Sigmoid colon (tissue), 7 donors: Measurements from ENCODE around the gene KRT80. TPM values are rescaled to one million over a fixed set of nuclear protein-coding genes. Genes with fewer than 3 reads are reported as not detected.

Source experiments
- DNase-seq: peaks from one replicate; pipeline ENCODE4 v3.0.0-alpha.2; 2019
- H3K27ac ChIP-seq, 4 donors: fragments of 200-600 bp; sonication (generic); one replicate each; pipeline ENCODE4 v1.5.1; 2016 to 2019; ENCODE audit warnings: mild to moderate bottlenecking in 1 of 4
- H3K27me3 ChIP-seq, 3 donors: fragments of 200-600 bp; sonication (generic); one replicate each; pipeline ENCODE4 v1.5.1; 2019; ENCODE audit warnings: mild to moderate bottlenecking in 1 of 3
- H3K36me3 ChIP-seq, 4 donors: fragments of 200-600 bp; sonication (generic); one replicate each; pipeline ENCODE4 v1.5.1; 2016 to 2019
- H3K4me1 ChIP-seq, 4 donors: fragments of 200-600 bp; sonication (generic); one replicate each; pipeline ENCODE4 v1.5.1; 2017 to 2019
- H3K4me3 ChIP-seq, 4 donors: fragments of 200-600 bp; sonication (generic); one replicate each; pipeline ENCODE4 v1.5.1; 2017 to 2019; ENCODE audit warnings: mild to moderate bottlenecking in 2 of 4, moderate library complexity in 1 of 4
- H3K9me3 ChIP-seq, 4 donors: fragments of 200-600 bp in 3 of 4; sonication (generic) in 3 of 4; one replicate each; pipeline versions ENCODE4 v1.5.1 to v1.6.1; 2013 to 2019
- CTCF ChIP-seq, 4 experiments: fragments of 450-650 bp in 3 of 4; fragments of 200-600 bp in 1 of 4; IDR thresholded peaks; one replicate each; pipeline ENCODE4 v1.5.1; 2016 to 2019; ENCODE audit warnings: antibody characterized with exemption in 4 of 4, mild to moderate bottlenecking in 3 of 4, moderate library complexity in 2 of 4
- EP300 ChIP-seq, 4 donors: sonication (generic); formaldehyde crosslinking; IDR thresholded peaks; one replicate each; pipeline ENCODE4 v1.6.1; 2017; ENCODE audit warnings: antibody characterized with exemption in 4 of 4
- POLR2A ChIP-seq, 2 donors: fragments of 450-650 bp; IDR thresholded peaks; one replicate each; pipeline ENCODE4 v1.6.1; 2016; ENCODE audit warnings: antibody characterized with exemption in 2 of 2, mild to moderate bottlenecking in 2 of 2, moderate library complexity in 2 of 2
- POLR2AphosphoS5 ChIP-seq, 4 donors: sonication (generic); formaldehyde crosslinking; IDR thresholded peaks; one replicate each; pipeline ENCODE4 v1.6.1; 2017; ENCODE audit warnings: antibody characterized with exemption in 4 of 4
- WGBS, 2 donors: extraction: QIAGEN DNeasy Blood & Tissue Kit; methylation state at CpG; one replicate each; pipeline ENCODE4 v1.1.7; 2013; 5-methylcytosine and 5-hydroxymethylcytosine counted together
- intact Hi-C: fragments of 100-400 bp; cut with DNase I; formaldehyde crosslinking; loops from one replicate; pipeline ENCODE4 v1.15.1; 2023
- polyA plus RNA-seq, 3 donors: library from polyadenylated mRNA; stranded (reverse); fragments of 200-250 nt; gene quantifications; one replicate each; pipeline ENCODE4 v1.2.3, GENCODE V29; 2013
- total RNA-seq, 4 donors: library from RNA; depleted of rRNA; stranded (reverse); fragments of >200 nt; gene quantifications; one replicate each; pipeline ENCODE4 v1.1.0, GENCODE V29; 2016
- donor health status: healthy with polysubstance abuse.
- donor health status: Bipolar disorder and iron deficiency.
- donor health status: healthy.

The KRT80 gene
- total and polyA plus RNA-seq, 7 donors: under 0.01 to 0.34 TPM; not detected in 5

GRCh38 chr12:52168019-52168717, 23.6 kb downstream of the KRT80 start:
- no peaks in the 10 kb centered on the region for H3K9me3 ChIP-seq
- intact Hi-C loops: no loop called here
- no peak overlapping the region for H3K4me3 ChIP-seq
- whole genome bisulfite sequencing, 2 donors: 49 to 75% methylated on average over 12 of the region's 12 CpGs
- no peak for DNase-seq
- TF ChIP-seq CTCF (IDR thresholded peaks at IDR 0.05) (no peak), POLR2AphosphoS5 (IDR thresholded peaks at IDR 0.05) (no peak), POLR2A (IDR thresholded peaks at IDR 0.05) (no peak), EP300 (IDR thresholded peaks at IDR 0.05) (no peak)
- no peaks in the 10 kb centered on the region for H3K27me3 ChIP-seq
- no peaks in the 10 kb centered on the region for H3K36me3 ChIP-seq
- H3K4me1 ChIP-seq: peaks cover 0 to 16% (median 13%) of the 10 kb centered on the region in 4 donors
- H3K27ac ChIP-seq: peak overlapping the region in 2 of 4 donors; percentile 26 to 41

GRCh38 chr12:52167526-52167925, 24.3 kb downstream of the KRT80 start:
- Histone ChIP-seq H3K4me3 (no peak overlapping the region), H3K9me3 (no peaks in the 10 kb centered on the region), H3K4me1 (peaks cover 0 to 16% (median 13%) of the 10 kb centered on the region in 4 donors), H3K27me3 (no peaks in the 10 kb centered on the region), H3K36me3 (no peaks in the 10 kb centered on the region), H3K27ac (no peak overlapping the region)
- WGBS, 2 donors: 65 to 78% methylated on average over 3 of the region's 3 CpGs
- TF ChIP-seq EP300 (IDR thresholded peaks at IDR 0.05) (no peak), POLR2AphosphoS5 (IDR thresholded peaks at IDR 0.05) (no peak), CTCF (IDR thresholded peaks at IDR 0.05) (no peak), POLR2A (IDR thresholded peaks at IDR 0.05) (no peak)
- intact Hi-C loops: no loop called here
- no peak for DNase-seq

- H3K9me3 ChIP-seq: no peaks in the 10 kb centered on the region
- H3K4me1 ChIP-seq: peaks cover 0 to 16% (median 13%) of the 10 kb centered on the region in 4 donors
- DNase-seq: no peak
- H3K27me3 ChIP-seq: no peaks in the 10 kb centered on the region
- TF ChIP-seq POLR2A (IDR thresholded peaks at IDR 0.05) (no peak), CTCF (IDR thresholded peaks at IDR 0.05) (no peak), EP300 (IDR thresholded peaks at IDR 0.05) (no peak), POLR2AphosphoS5 (IDR thresholded peaks at IDR 0.05) (no peak)
- H3K27ac ChIP-seq: no peak overlapping the region
- no peaks in the 10 kb centered on the region for H3K36me3 ChIP-seq
- intact Hi-C loops: no loop called here
- H3K4me3 ChIP-seq: no peak overlapping the region
- WGBS, 2 donors: 61 to 83% methylated on average over 1 of the region's 1 CpG
Observed at GRCh38 chr12:52166672-52167071, 25.1 kb downstream of the KRT80 start.

GRCh38 chr12:52165096-52165855, 26.5 kb downstream of the KRT80 start:
- intact Hi-C loops: no loop called here
- H3K9me3 ChIP-seq: no peaks in the 10 kb centered on the region
- H3K4me3 ChIP-seq: no peak overlapping the region
- peaks cover 0 to 15% (median 13%) of the 10 kb centered on the region in 4 donors for H3K4me1 ChIP-seq
- no peaks in the 10 kb centered on the region for H3K27me3 ChIP-seq
- WGBS, 2 donors: 81 to 86% methylated on average over 13 of the region's 13 CpGs
- TF ChIP-seq POLR2AphosphoS5 (IDR thresholded peaks at IDR 0.05): no peak
- TF ChIP-seq POLR2A (IDR thresholded peaks at IDR 0.05): no peak
- no peak for TF ChIP-seq CTCF (IDR thresholded peaks at IDR 0.05)
- no peak for TF ChIP-seq EP300 (IDR thresholded peaks at IDR 0.05)
- H3K36me3 ChIP-seq: no peaks in the 10 kb centered on the region
- no peak for DNase-seq
- H3K27ac ChIP-seq: no peak overlapping the region
